Bronchial epithelial cell (primary cell): ENCODE results near the gene HEBP1. TPM values are rescaled to one million over a fixed set of nuclear protein-coding genes. Genes with fewer than 3 reads are reported as not detected.

Source experiments
- DNase-seq: peaks from one replicate; pipeline ENCODE4 v3.0.0-alpha.2; 2010; ENCODE audit warnings: low read depth
- FAIRE-seq: peaks from 2 replicates; lab custom pipeline; 2011; peaks lifted over from hg19 to GRCh38; lab: Jason Lieb, UNC
- H3K27me3 ChIP-seq: 2 replicates; pipeline ENCODE4 v1.5.1; 2011; ENCODE audit warnings: low read length; ENCODE audit not compliant: control insufficient read depth, insufficient read depth
- H3K36me3 ChIP-seq: 2 replicates; pipeline ENCODE4 v1.5.1; 2011; ENCODE audit warnings: low read length; ENCODE audit not compliant: control insufficient read depth, insufficient read depth
- H3K4me3 ChIP-seq: 2 replicates; pipeline ENCODE4 v1.5.1; 2011; ENCODE audit warnings: mild to moderate bottlenecking, low read depth, low read length, control low read depth
- CTCF ChIP-seq: IDR thresholded peaks from 2 replicates; pipeline ENCODE4 v1.5.1; 2011; ENCODE audit warnings: mild to moderate bottlenecking, moderate library complexity, low read length, control low read depth, inconsistent platforms; ENCODE audit not compliant: insufficient read depth, severe bottlenecking
- total RNA-seq: library from RNA; depleted of rRNA; stranded (reverse); fragments of >200 nt; gene quantifications from 2 replicates; pipeline ENCODE4 v1.2.1, GENCODE V29; 2014

The HEBP1 gene
- total RNA-seq, 1 donor from 2014 or later: 4.2 TPM

- H3K27me3 ChIP-seq: no peaks in the 10 kb centered on the region
- no peak for TF ChIP-seq CTCF
- H3K36me3 ChIP-seq: no peaks in the 10 kb centered on the region
- no peak for FAIRE-seq
- no peak overlapping the region for H3K4me3 ChIP-seq
- no peak for DNase-seq
Observed at GRCh38 chr12:12954878-12955625, 45.0 kb downstream of the HEBP1 start.

- no peaks in the 10 kb centered on the region for H3K36me3 ChIP-seq
- no peak for TF ChIP-seq CTCF
- H3K27me3 ChIP-seq: no peaks in the 10 kb centered on the region
- no peak for FAIRE-seq
- no peak overlapping the region for H3K4me3 ChIP-seq
- no peak for DNase-seq
Observed at GRCh38 chr12:12954356-12954755, 45.7 kb downstream of the HEBP1 start.

GRCh38 chr12:12952036-12952435 is 48.0 kb downstream of the HEBP1 start, which contains the start of gene GPRC5D:
Gene GPRC5D (minus strand): TSS chr12:12952170. CDS start chr12:12950384, 1,786 bp downstream.
- no peak within 1 kb of the TSS for H3K4me3 ChIP-seq
- H3K27me3 ChIP-seq: no peaks in the 10 kb centered on the region
- no peak for DNase-seq
- no peak for TF ChIP-seq CTCF
- H3K36me3 ChIP-seq: no peaks in the 10 kb centered on the region
- no peak for FAIRE-seq

- TF ChIP-seq CTCF: no peak
- H3K27me3 ChIP-seq: no peaks in the 10 kb centered on the region
Observed at GRCh38 chr12:12951504-12951903, 48.6 kb downstream of the HEBP1 start.

GRCh38 chr12:12947902-12948301 is 52.2 kb downstream of the HEBP1 start:
- FAIRE-seq (no peak), DNase-seq (no peak)
- no peaks in the 10 kb centered on the region for H3K27me3 ChIP-seq

More at GRCh38 chr12:12951504-12951903, 48.6 kb downstream of the HEBP1 start:
- Histone ChIP-seq H3K36me3 (no peaks in the 10 kb centered on the region), H3K4me3 (no peak overlapping the region)
- FAIRE-seq (no peak), DNase-seq (no peak)

More at GRCh38 chr12:12947902-12948301, 52.2 kb downstream of the HEBP1 start:
- Histone ChIP-seq H3K36me3 (no peaks in the 10 kb centered on the region), H3K4me3 (no peak overlapping the region)
- no peak for TF ChIP-seq CTCF
